SU-DHL-6 (cell line): ENCODE results near the gene FADS1.

ENCODE experiments used
- H2AFZ ChIP-seq: fragments of 200-600 bp; sonication (generic); 2 replicates; pipeline ENCODE4 v1.6.1; 2014; ENCODE audit warnings: low read depth, mild to moderate bottlenecking, moderate library complexity, mixed read lengths, antibody characterized with exemption, low read length; ENCODE audit not compliant: severe bottlenecking
- H3F3A ChIP-seq: fragments of 200-600 bp; shearing (Covaris generic); 2 replicates; pipeline ENCODE4 v1.6.0; 2016; ENCODE audit warnings: antibody characterized with exemption, mild to moderate bottlenecking; ENCODE audit not compliant: insufficient read depth
- H3K27ac ChIP-seq: fragments of 200-600 bp; sonication (generic); 2 replicates; pipeline ENCODE4 v1.5.1; 2016; ENCODE audit warnings: low read depth, mild to moderate bottlenecking, low read length, moderate library complexity, mixed read lengths
- H3K27me3 ChIP-seq: fragments of 200-600 bp; sonication (generic), shearing (Covaris generic); 2 replicates; pipeline ENCODE4 v1.6.0; 2014; ENCODE audit warnings: mild to moderate bottlenecking, low read length
- H3K36me3 ChIP-seq: fragments of 200-600 bp; sonication (generic); 2 replicates; pipeline ENCODE4 v1.6.1; 2014; ENCODE audit warnings: mild to moderate bottlenecking, low read length, mixed read lengths
- H3K4me2 ChIP-seq: fragments of 300-600, 200-600 bp; shearing (Covaris generic), sonication (generic); 2 replicates; pipeline ENCODE4 v1.6.0; 2014; ENCODE audit warnings: low read length, low read depth, mild to moderate bottlenecking; ENCODE audit not compliant: poor library complexity, severe bottlenecking
- H3K4me3 ChIP-seq: fragments of 200-600 bp; sonication (generic); 2 replicates; pipeline ENCODE4 v1.5.1; 2014; ENCODE audit warnings: antibody characterized with exemption, low read length, mild to moderate bottlenecking, mixed read lengths; ENCODE audit not compliant: insufficient read depth, poor library complexity, severe bottlenecking
- H3K79me2 ChIP-seq: fragments of 200-600 bp; sonication (generic); 2 replicates; pipeline ENCODE4 v1.6.1; 2014; ENCODE audit warnings: mild to moderate bottlenecking, low read length, moderate library complexity; ENCODE audit not compliant: insufficient read depth
- H3K9ac ChIP-seq: fragments of 200-600 bp; sonication (generic); 2 replicates; pipeline ENCODE4 v1.7.0; 2014; ENCODE audit warnings: mild to moderate bottlenecking, low read length
- H3K9me2 ChIP-seq: fragments of 200-600 bp; sonication (generic); replicated peaks from 2 replicates; pipeline ENCODE4 v1.6.1; 2014; ENCODE audit warnings: low read length; ENCODE audit not compliant: insufficient read depth
- H3K9me3 ChIP-seq: fragments of 200-600 bp; sonication (generic); 2 replicates; pipeline ENCODE4 v1.6.1; 2014; ENCODE audit warnings: low read length, mixed read lengths; ENCODE audit not compliant: insufficient read depth
- H4K20me1 ChIP-seq: fragments of 200-600 bp; sonication (generic); 2 replicates; pipeline ENCODE4 v1.6.1; 2014; ENCODE audit warnings: low read depth, mild to moderate bottlenecking, antibody characterized with exemption, low read length, moderate library complexity, mixed read lengths
- CTCF ChIP-seq: fragments of 200-600 bp; sonication (generic); IDR thresholded peaks from one replicate; pipeline ENCODE4 v1.5.1; 2017; ENCODE audit warnings: antibody characterized with exemption, mild to moderate bottlenecking, low read length, moderate library complexity; ENCODE audit not compliant: insufficient read depth, poor library complexity, severe bottlenecking
- EZH2phosphoT487 ChIP-seq: fragments of 200-600 bp; sonication (generic), shearing (Covaris generic); conservative IDR thresholded peaks from 2 replicates; pipeline ENCODE4 v1.6.1; 2018; ENCODE audit warnings: mild to moderate bottlenecking, antibody characterized with exemption, low read length, moderate library complexity, mixed read lengths

Gene FADS1

DNA sequence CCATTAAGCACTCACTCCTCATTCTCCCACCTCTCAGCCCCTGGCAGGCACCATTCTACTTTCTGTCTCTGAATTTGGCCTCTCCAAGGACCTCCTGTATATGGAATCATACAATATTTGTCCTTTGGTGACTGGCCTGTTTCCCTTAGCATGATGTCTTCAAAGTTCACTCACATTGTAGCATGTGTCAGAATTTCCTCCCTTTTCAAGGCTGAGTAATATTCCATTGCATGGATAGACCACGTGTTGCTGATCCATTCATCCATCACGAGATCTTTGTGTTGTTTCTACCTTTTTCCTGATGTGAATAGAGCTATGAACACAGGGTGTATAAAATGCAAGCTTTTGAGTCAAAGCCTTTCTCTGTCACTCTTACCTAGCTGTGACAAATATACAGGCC is 22.9 kb upstream of the FADS1 start:
- no peak for TF ChIP-seq CTCF
- no peak for TF ChIP-seq EZH2phosphoT487
- no peak overlapping the region for H3K27ac ChIP-seq
- H3K79me2 ChIP-seq, result 0 out of 2 replicates have a peak, but pooled peaks cover 4% of the 10 kb centered on the region
- no peak overlapping the region for H3K4me3 ChIP-seq
- no peaks in the 10 kb centered on the region for H3K9me3 ChIP-seq
- no peaks in the 10 kb centered on the region for H3K9me2 ChIP-seq
- H3K4me2 ChIP-seq, result no peak overlapping the region
- H2AFZ ChIP-seq, result no peak overlapping the region
- no peaks in the 10 kb centered on the region for H3K27me3 ChIP-seq
- no peaks in the 10 kb centered on the region for H3K36me3 ChIP-seq
- H3K9ac ChIP-seq, result no peak overlapping the region
- H3F3A ChIP-seq, result no peaks in the 10 kb centered on the region
- H4K20me1 ChIP-seq, result no peaks in the 10 kb centered on the region

DNA sequence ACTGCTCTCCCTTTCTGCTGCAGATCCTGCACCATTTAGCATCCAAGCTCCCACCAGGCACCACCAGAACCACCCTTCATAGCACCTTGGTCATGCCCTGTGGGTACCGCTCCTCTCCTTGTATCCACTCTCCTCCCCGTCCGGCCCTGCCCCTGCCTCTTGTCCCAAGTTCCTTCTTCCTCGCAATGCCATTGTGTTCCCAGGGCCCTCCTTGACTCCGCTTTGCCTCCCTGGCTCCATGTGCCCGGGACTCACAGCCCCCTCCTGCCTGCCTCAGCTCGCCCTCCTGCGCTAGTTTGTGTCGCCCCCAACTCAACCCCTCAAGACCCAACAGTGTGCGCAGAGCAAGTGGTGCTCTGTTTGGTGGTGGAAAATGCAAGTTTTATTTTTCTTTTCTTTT is 22.1 kb upstream of the FADS1 start:
- Histone ChIP-seq H3K27ac (no peak overlapping the region), H3K9ac (no peak overlapping the region), H4K20me1 (no peaks in the 10 kb centered on the region), H2AFZ (no peak overlapping the region), H3K9me3 (no peaks in the 10 kb centered on the region), H3K9me2 (no peaks in the 10 kb centered on the region), H3K4me2 (no peak overlapping the region), H3K27me3 (no peaks in the 10 kb centered on the region), H3K79me2 (0 out of 2 replicates have a peak, but pooled peaks cover 4% of the 10 kb centered on the region), H3K36me3 (no peaks in the 10 kb centered on the region), H3K4me3 (no peak overlapping the region), H3F3A (peaks cover 4% of the 10 kb centered on the region; the same call in 1 of the 2 replicates)
- no peak for TF ChIP-seq CTCF
- TF ChIP-seq EZH2phosphoT487, result no peak

DNA sequence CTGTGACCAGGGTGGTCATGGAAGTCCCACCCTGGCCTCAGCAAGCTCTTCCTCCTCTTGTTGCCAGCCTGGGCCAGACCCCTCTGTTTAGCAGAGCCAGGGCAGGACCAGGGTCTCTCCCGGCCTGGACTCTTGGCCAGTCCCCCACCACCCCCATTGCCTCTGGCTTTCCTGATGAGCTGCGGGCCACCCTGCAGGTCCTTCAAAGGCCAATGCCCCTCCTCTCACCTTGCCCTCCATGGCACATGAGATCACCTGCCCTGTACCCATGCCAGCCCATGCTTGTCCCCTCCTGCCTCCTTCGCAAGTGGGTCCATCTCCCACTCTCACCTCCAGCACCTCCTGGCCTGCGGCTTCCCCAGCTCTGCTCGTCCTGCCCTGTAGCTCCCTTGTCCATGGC is 21.7 kb upstream of the FADS1 start:
- Histone ChIP-seq H4K20me1 (no peaks in the 10 kb centered on the region), H3K9me2 (no peaks in the 10 kb centered on the region), H3K9ac (no peak overlapping the region), H2AFZ (no peak overlapping the region), H3K9me3 (no peaks in the 10 kb centered on the region), H3K79me2 (0 out of 2 replicates have a peak, but pooled peaks cover 4% of the 10 kb centered on the region), H3K4me3 (no peak overlapping the region), H3F3A (peaks cover 4% of the 10 kb centered on the region; the same call in 1 of the 2 replicates), H3K27me3 (no peaks in the 10 kb centered on the region), H3K36me3 (no peaks in the 10 kb centered on the region), H3K27ac (no peak overlapping the region), H3K4me2 (no peak overlapping the region)
- TF ChIP-seq EZH2phosphoT487, result no peak

GRCh38 chr11:61837411-61838005 is 20.7 kb upstream of the FADS1 start:
- Histone ChIP-seq H3K9me2 (no peaks in the 10 kb centered on the region), H4K20me1 (no peaks in the 10 kb centered on the region), H3K27ac (no peak overlapping the region), H3K4me3 (no peak overlapping the region), H3K9ac (no peak overlapping the region), H3K79me2 (0 out of 2 replicates have a peak, but pooled peaks cover 4% of the 10 kb centered on the region), H3K27me3 (no peaks in the 10 kb centered on the region), H3K36me3 (no peaks in the 10 kb centered on the region), H3F3A (peaks cover 4% of the 10 kb centered on the region; the same call in 1 of the 2 replicates), H2AFZ (no peak overlapping the region), H3K4me2 (no peak overlapping the region), H3K9me3 (no peaks in the 10 kb centered on the region)
- TF ChIP-seq EZH2phosphoT487, result no peak
- TF ChIP-seq CTCF, result no peak
